Inflammatory macrophage treated with lipopolysaccharide for 1 hour (primary cell): ENCODE data around the gene MRAP.

Experiments used
- DNase-seq, 2 donors: peaks; one replicate each; pipeline ENCODE4 v3.0.0-alpha.2; 2020 to 2022

Gene MRAP

DNA sequence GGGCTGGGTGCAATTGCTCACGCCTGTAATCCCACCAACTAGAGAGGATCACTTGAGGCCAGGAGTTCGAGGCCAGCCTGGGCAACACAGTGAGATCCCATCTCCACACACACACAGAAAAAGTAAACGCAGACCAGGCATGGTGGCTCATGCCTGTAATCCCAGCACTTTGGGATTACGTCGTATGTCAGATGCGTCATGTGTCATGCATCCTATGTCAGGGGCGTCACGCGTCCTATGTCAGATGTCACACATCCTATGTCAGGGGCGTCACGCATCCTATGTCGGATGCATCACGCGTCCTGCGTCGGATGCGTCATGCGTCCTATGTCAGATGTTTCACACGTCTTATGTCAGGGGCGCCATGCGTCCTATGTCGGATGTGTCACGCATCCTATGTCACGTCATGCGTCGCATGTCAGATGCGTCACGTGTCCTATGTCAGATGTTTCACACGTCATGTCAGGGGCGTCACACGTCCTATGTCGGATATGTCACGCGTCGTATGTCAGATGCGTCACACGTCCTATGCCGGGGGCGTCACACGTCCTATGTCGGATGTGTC is 1.5 kb downstream of the MRAP start:
- no peak for DNase-seq

DNA sequence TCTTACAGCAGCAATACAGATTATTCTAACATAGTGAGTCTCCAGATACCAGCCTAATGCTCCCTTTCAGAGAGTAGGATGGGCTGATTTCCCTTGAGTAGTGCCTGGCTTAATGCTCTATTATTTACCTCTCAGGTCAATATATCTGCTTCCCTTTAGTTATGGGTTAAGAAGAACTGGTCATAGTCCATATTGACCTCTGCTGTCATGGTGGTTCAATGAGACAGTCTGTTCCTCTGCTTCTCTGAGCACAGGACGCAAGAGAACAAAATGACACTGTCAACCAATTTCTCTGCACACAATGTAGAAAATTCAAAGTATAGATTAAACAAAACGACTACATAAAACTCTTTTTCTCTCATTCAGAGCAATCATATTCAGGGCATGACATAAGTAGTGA is 2.9 kb downstream of the MRAP start:
- no peak for DNase-seq

DNA sequence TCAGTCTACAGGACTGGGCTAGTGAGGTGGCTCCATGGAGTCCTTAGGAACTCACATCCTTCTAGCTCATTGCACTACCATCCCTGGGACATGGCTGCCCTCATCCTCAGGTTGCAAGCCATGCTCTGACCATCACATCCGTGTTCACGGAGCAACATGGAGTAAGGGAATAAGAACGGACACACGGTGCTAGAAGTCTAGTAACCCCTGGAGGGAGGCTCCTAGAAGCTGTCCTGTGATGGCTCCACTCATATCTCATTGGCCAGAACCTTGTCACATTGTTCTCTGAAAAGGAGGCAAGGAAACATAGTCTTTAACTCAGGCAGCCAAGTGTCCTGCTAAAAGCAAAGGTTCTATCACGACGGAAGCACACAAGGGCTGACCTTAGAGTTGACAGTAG is 3.9 kb downstream of the MRAP start:
- no peak for DNase-seq

DNA sequence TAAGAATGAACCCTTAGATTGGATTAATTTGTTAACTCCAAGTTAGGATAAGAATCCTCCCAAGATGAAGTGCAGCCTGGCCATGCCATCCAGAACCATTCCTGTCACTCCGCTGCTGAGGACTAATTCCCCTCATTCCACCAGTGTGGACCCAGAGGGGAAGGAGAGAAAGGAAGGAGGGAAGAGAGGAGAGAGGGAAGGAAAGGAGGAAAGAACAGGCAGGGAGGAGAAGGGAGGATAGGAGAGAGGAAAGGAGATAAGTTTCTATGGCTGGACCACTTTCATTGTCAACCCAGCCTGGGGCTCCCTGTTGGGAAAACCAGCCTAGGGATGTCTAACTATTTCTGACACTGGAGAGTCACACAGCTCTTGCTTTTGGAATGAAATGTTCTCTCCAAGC is 4.7 kb downstream of the MRAP start:
- no peak for DNase-seq

DNA sequence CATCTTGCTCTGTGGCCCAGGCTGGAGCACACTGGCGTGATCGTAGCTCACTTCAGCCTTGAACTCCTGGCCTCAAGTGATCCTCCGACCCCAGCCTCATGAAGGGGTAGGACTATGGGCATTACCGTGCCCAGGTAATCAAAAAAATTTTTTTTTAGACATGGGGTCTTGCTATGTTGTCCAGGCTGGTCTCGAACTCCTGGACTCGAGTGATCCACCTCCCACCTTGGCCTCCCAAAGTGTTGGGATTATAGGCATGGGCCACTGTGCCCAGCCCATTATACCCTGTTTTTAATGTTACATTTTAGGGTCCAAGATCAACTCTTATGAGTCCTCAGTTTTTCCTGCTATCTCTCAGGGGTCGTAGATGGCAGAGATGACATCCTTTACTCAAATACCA is 6.3 kb downstream of the MRAP start:
- no peak for DNase-seq

DNA sequence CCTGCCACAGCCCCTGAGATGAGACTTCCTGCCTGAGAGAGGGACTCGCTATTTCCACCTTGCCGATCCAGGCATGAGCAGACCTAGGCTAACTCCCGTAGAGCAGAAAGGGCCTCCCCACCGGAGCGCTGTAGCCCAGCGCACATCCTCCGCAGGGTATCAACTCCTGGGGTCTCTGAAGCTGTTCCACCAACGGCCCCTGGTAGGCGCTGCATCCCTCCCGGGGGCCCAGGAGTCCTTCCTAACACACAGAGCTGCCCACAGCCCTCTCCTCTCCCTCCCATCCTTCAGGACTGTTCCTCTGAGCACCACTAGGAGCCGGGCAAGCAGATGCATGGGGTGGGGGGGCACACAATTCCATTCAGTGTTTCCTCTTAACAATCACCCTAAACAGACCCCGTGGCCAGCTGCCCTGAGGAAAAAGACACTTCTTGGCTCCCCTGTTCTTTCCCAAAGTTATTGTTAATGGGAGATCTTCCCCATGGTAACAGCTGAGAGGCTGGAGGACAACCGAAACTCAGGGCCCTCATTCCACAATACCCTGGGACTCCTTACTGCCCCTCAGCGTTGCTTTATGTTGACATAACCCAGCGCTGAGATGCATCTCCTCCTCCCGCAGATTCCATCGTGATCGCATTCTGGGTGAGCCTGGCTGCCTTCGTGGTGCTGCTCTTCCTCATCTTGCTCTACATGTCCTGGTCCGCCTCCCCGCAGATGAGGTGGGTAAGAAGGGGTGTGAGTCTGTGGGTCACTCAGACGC is 7.5 kb downstream of the MRAP start:
- no peak for DNase-seq

DNA sequence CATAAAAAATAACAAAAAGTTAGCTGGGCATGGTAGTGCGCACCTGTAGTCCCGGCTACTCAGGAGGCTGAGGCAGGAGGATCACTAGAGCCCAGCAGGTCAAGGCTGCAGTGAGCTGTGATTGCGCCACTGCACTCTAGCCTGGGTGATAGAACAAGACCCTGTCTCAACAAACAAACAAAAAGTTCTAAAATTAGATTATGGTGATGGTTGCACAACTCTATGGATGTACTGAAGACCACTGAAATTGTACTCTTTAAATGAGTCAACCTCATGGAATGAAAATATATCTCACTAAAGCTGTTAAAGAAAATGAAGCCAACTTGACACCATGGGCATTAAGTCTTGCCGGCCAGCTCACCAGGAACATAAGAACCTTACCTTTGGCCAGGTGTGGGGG is 9.1 kb downstream of the MRAP start:
- DNase-seq, result no peak

DNA sequence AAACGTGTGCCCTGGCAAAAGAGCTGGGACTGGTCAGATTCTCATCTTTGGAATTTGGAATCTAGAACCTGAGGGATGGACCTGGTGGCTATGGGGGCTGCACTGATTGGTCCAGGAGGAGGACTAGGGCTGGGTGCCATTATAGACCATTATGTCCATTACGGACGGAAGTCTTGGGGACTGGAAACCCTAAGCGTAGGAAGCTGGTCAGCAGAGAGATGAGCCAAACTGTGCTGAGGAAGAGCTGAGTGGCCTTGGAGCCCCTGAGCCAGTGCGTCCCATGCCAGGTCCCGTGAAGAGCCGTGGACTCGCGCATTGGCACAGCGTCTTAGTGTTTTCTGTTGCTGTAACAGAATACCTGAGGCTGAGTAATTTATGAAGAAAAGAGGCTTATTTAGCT is 10.0 kb downstream of the MRAP start:
- DNase-seq, result no peak

DNA sequence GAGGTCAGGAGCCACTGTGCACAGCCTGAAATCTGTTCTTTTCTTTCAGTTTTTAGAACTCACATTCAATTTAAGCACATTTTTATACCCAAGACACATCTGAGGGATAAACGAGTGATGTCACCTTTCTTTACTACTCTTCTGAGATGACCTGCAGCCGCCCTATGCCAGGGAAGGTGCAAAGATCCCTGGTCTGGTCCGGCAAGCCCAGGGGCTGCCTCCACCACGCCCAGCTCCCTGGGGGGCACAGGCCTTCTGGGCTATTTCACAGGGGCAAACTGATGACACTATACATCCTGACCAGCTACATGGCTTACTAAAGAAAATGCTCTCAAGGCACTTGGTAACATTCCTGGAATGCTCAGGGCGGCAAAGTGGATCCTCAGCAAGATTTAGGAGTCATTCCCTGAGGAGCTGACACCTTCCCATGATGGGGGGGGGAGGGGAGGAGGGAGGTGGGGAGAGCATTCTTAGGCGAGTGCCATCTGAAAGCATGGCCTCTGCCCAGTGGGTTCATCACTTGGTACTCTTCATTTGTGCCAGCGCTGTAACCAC is 11.3 kb downstream of the MRAP start:
- DNase-seq, result no peak

DNA sequence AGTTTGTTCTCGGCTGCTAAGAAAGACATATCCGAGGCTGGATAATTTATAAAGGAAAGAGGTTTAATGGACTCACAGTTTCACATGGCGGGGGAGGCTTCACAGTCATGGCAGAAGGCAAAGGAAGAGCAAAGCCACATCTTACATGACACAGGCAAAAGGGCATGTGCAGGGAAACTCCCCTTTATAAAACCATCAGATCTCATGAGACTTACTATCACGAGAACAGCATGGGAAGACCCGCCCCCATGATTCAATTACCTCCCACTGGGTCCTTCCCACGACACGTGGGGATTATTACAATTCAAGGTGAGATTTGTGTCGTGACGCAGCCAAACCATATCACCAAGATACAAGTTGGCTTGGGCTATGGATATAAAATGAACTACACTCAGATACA is 12.3 kb downstream of the MRAP start:
- peak in 1 of 2 donors; percentile 1 for DNase-seq

DNA sequence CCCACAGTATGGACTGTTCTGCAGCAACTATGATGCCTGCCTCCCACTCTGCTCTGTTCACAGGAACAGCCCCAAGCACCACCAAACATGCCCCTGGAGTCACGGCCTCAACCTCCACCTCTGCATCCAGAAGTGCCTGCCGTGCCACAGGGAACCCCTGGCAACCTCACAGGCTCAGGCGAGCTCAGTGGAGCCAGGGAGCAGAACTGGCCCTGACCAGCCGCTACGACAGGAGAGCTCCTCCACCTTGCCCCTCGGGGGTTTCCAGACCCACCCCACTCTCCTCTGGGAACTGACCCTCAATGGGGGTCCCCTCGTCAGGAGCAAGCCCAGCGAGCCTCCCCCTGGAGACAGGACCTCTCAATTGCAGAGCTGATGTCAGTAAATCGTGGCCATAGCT is 13.0 kb downstream of the MRAP start:
- DNase-seq, result no peak

DNA sequence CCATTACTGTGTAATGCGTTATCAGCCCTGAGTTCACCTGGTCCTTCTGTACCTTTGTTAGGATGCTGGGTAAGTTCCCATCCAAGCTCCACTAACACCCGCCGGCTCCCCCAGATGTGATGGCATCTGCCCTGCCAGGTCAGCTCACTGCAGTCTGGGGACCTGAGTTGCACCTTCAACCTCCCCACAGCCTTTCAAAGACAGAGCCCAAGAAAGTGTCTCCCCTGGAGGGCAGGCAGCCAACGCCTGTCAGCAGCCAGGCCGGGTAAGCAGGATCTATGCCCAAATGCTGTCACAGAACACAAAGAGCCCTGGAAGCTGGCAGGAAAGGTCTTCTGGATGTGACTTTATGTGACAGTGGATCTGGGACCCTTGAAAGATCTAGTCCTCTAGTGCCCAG is 13.7 kb downstream of the MRAP start:
- no peak for DNase-seq

DNA sequence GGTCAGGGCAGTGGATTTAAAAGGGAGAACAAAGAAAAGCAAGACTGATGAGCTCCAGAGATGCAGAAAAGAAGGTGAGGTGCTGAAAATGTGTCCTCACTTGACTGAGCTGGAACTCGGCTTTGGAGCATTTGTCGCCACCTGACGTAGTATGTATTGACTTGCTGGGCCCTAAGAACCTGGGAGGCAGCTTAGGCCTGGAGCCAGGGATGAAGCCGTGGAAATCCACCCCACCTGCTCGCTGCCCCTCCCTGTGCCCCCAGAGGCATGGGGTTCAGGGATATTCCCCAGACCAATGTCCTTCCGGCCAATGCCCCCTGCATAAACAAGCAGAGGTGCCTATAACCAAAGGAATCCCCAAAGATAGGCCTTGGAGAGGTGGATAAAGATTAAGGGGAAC is 14.3 kb downstream of the MRAP start:
- no peak for DNase-seq

DNA sequence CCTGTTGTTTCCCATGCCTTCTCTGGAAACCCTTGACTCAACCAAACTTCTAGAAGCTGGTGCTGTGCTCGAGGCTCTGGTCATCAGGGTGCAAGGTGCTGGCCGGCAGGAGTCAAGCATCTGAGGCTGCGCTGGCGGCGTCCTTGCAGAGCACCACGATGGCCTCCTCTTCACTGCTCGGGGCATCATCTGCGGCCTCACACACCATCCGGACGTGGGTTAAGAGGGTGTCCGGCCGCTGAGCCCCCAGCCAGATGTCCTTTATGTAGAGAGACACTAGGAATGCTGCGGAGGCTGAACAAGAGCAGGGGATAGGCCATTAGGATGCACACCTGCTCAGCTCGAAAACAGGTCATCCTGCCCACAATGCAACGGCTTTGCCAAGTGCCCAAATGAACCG is 16.2 kb downstream of the MRAP start:
- DNase-seq, result no peak

DNA sequence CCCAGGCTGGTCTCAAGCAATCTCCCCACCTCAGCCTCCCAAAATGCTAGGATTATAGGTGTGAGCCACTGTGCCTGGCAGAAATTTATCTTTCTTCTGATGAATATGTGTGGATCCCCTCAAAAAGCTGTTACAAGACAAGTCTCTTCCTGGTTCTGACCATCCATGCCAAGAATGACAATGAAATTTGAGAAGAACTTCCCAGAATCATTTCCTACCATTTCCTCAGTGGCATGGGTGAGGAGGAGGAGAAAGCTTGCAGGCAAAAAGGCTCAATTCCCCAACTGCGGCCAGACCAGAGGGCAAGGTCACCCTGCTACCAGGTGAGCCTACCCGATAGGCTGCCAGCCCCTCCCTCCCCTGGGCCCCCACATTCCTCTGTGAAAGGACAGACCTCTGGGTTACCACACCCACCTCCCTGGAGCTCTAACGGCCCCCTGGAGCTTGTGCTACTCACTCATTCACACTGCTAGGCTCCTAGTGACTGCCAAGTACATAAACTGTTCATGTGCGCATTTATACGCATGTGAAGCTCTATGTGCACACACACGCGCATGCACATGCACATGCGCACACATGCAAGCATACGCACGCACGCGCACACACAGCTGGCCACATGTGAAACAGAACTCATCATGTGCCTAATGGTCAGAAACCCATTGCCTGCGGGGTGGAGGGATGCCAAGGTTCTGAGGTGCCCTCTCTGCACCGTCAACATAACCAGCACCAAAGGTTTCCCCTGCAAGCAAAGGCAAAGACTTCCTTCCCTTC is 17.0 kb downstream of the MRAP start:
- DNase-seq, result no peak

DNA sequence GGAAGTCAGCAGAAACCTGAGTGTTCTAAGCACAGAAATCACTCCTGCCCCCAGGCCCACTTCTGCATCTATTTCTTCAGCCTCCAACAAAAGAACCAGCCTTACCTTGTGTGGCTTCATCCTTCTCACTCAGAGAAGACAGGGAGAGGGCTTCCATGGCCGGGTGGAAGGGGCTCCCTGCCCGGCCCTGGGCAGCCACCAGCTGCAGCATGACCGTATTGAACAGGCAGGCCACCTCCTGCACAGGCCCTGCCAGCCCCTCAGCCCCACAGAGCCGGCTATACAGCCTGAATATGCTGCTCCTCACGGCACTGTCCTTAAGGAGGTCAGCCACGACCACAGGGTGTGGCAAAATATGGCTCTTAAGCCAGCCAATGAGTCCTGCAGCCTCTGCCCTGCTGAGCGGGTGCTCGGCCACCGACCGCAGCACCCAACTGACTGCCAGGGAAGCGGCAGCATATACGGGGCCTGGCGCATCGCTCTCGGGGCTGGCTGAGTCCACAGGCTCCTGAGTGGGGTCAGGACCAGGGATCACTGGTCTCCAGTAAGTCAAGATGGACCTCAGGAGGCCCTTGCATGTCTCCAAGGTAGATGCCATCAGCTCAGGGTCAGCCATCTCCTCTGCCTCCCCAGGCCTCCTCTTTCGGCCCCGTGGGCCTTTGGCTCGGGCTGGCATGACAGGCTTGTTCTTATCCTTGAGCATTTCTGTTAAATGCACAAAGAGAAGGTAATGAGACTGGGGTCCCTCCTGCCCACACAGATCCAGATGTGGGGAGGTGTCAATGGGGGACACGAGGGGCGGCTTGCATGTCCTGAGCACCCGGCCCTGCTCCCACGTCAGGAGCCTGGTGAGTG is 17.9 kb downstream of the MRAP start:
- DNase-seq, result no peak

DNA sequence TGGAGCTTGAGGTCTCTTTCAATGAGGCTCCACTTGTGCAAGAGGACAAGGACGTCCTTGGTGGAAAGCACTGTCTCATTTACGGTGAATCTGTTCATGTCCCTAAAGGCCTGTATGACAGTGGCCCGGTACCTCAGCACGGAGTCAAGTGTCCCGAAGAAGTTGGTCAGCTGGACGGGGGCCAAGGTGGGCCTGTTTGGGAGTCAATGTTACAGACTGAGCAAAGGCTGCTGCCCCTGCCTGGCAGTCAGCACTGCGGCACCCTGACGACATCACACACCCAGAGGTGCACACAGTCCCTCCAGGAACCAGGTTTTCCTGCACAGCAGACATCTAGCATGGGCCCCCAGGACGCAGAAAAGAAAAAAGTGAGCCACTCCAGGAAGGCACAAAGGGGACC is 19.1 kb downstream of the MRAP start:
- DNase-seq, result no peak

DNA sequence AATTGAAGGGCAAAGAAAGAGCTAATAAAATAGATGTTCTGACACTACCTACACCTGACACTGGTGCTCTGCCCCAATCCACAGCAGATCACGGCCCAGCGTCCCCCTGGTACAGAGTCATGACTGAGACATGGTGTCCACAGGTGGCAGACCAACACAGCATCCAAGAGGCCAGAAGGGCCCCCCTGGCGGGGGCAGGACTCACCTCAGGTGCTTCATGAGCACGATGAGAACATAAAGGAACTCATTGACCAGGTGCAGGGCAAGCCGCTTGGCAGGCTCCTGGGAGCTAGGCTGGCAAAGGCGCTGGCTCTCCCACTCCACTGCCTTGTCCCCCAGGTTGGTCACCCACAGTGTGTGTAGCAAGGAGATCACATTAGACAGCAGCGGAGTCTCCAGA is 20.4 kb downstream of the MRAP start:
- no peak for DNase-seq

DNA sequence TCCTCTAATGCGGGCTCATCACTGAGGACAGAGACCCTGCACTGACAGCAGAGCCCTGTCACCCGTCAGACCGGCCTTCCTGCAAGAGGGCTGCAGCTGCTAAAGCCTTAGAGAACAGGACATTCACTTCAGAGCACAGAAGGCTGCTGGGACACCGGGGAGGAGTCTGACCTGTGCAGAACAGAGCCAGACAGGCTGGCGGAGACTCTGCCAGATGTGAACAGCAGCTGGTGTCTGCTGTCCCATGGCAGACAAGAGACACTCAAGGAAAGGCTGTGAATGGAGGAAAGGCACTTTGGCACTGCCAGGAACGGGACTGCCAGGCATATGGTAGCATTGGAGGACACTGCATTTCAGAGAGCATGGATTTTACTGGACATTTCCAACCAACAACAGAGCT is 21.4 kb downstream of the MRAP start:
- DNase-seq, result no peak

DNA sequence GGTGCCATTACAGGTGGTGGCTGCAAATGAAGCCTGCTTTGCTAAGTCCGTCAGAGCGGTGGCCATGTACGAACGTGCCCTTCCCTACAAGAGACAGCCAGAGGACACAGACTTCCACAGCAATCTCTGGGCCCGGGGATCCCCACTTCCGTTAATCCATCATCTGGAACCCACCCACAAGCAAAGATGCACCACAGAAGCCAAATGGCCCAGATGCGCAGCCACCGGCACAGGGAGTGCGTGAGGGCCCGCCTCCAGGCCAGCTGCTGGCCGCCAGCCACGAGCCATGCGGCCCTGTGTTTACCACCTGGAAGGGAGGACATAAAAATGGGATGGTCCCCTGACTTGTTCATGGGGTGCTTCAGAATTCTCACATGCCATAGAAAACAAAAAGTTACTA is 22.1 kb downstream of the MRAP start:
- no peak for DNase-seq

DNA sequence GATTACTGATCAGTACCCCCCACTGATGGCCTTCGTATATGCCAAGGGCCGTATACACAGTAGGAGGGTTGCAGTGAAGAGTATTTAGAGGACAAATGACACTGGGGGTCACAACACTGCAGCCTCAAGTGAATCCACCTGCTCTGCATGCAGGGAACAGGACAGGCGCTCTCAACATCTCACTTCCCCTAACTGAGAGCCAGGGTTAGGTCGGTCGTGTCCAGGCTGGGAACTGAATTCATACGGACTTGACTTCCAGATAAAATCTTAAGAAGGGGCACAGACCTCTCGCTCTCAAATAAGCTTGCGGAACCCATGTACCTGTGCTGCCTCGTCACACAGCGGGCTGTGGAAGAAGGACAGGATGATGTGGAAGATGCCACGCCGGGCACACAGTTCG is 22.8 kb downstream of the MRAP start:
- DNase-seq, result no peak

DNA sequence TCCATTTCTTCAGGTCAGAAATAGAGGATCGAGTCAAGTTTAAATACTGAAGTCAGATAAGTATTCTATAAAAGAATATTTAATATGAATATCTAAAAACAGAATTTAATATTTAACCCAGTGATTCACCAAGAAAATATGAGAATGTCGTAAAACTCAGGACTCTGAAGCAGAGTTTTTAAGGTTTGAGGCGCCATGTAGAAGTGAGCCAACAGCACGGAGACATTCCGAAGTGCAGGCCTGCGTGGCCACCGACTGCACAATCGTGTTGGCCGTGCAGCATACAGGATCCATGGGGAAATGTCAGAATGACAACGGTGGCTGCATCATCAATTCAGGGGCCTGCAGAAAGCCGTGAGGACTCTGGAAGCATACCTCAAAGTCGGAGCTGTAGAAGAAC is 23.4 kb downstream of the MRAP start:
- no peak for DNase-seq

DNA sequence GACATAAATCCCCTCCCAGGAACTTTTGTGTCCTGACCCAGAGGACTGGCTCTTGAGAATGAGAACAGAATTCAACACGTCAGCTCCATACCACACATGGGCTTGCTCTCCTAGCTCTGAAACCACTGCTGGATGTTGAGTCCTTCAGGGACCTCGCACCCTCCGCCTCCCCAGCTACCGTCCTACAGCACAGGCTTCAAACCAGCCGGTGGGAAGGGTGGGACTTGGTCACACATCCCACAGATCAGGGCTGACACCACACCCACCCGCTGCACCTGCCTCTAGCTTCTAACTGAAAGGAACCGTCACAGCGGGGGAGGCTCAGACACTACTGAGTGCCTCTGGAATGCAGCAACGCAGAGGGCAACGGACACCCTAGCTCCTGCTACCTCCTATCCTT is 24.0 kb downstream of the MRAP start:
- DNase-seq, result no peak
